ENCODE results near the gene GOSR2.

The GOSR2 gene

GRCh38 chr17:46922804-46923635 is at the start of gene GOSR2:
Gene GOSR2 (plus strand): TSS chr17:46923160. CDS start chr17:46923193, 33 bp downstream.
- DNase-seq = peak; percentile 94

GRCh38 chr17:46873941-46874645 is 48.9 kb upstream of the GOSR2 start:
- no peak for DNase-seq

GRCh38 chr17:46874906-46875305 is 48.1 kb upstream of the GOSR2 start:
- no peak for DNase-seq

GRCh38 chr17:46875849-46876352 is 47.1 kb upstream of the GOSR2 start:
- no peak for DNase-seq

- no peak for DNase-seq
These were observed 46.5 kb upstream of the GOSR2 start for GRCh38 chr17:46876353-46876887.

DNA sequence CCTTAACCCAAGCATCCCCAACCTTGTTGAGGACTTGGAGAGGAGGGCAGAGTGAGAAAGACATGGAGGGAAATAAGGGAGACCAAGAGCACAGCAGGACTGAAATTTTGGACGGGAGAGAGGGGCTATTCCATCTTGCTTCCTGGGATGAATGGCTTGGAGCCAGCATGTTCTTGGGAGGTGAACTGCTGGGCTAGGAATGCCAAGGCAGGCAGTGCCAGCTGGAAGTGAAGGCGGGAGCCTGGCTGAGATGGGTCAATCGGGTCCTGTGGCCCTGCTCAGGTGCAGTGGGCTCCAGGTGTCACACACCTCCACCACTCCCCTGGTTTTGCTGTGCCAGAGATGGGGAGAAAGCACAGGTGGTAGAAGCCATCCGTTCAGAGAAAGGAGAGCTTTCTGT is 46.0 kb upstream of the GOSR2 start:
- DNase-seq = no peak

DNA sequence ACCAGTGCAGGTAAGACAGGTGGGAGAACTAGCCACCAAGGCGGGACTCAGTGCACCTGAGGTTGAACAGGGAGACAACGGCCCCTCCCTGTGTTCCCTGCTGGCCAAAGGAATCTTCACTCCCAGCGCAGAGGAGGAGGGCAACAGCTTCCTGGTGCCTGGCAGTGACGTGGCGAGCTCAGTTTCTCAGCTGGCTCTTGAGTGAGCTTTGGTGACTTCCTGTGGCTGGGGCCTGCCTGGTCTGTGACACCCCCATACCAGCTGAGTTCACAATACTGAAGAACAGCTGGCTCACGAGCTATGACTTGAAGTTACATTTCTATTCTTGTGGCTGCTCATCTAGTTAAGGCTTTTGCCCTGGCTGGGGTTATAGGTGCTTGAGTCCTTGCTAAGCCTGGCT is 45.5 kb upstream of the GOSR2 start:
- peak; percentile 16 for DNase-seq

GRCh38 chr17:46878055-46878454 is 44.9 kb upstream of the GOSR2 start:
- peak; percentile 66 for DNase-seq

DNA sequence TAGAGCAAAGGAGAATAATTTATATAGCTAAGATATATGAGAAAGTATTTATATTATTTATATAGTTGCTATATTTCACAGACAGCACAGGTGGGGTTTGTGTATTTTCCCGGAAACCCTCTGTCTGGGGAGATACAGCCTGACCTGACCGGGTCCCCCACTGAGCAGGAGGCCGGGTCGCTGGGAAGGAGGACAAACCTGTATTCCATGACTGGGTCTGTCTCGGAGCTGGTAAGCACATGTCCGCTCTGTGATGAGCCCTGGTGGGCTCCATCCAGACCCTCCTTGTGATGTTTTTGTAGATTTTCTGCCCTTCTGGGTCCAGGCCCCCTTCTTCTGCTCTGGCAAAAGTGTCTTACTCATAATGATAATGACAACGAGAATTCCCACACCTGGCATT is 43.9 kb upstream of the GOSR2 start:
- DNase-seq = no peak

- DNase-seq = no peak
These were observed 41.9 kb upstream of the GOSR2 start for GRCh38 chr17:46881015-46881414.

GRCh38 chr17:46882666-46883065 is 40.3 kb upstream of the GOSR2 start:
- DNase-seq = no peak

GRCh38 chr17:46883871-46884520 is 39.0 kb upstream of the GOSR2 start:
- no peak for DNase-seq

DNA sequence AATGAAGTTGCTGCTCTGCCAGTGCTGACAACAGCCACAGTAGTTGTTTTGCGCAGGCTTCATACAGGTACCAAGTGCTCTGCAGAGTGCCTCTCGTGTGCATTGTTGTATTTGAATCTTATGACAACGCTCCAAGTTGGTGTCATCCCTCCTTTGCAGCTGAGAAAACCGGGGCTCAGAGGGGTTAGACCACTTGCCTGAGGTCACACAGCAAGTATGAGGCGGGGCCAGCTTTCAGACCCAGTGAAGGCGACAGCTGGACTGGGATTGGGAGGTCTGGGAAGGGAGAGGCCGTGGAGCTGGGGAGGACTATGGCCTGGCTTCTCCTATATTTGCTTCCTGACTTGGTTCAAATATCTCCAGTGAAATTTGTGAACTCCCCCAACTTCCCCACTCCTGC is 38.4 kb upstream of the GOSR2 start:
- no peak for DNase-seq

DNA sequence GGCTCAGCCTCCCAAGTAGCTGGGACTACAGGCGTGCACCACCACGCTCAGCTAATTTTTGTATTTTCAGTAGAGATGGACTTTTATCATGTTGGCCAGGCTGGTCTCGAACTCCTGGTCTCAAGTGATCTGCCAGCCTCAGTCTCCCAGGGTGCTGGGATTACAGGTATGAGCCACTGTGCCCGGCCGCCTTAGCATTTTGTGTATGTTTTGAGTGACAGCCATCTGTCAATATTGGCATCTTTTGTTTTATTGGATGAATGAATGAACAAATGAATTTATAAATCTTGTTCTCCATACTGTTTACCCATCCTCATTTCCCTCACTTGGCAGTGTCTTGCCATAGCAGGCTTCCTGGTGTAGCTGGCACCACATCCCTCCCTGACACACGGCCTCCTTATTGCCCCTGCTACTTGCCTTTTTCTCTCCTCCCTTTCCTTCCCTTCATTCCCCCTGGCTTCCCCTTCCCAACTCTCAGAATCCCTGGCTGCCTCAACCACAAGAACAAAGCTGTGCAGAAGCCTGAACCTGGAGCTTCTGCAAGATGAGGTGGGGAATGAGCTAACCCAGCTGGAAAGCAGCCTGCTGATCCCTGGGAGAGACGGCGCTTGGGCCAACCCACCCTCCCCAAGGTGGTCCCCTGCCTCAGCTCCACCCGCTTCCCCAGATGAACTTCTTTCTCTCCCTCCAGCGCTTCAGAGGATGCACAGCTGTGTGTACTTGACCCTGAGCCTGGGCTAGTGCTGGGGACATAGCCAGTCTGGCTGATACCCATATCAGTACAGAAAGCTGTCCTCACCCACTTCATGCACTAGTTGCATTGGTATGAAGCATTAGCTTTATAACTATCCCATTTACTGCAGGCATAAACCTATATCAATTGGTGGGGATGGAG is 37.3 kb upstream of the GOSR2 start:
- no peak for DNase-seq

GRCh38 chr17:46886310-46886663 is 36.7 kb upstream of the GOSR2 start:
- DNase-seq = no peak

GRCh38 chr17:46887717-46888116 is 35.2 kb upstream of the GOSR2 start:
- no peak for DNase-seq

DNA sequence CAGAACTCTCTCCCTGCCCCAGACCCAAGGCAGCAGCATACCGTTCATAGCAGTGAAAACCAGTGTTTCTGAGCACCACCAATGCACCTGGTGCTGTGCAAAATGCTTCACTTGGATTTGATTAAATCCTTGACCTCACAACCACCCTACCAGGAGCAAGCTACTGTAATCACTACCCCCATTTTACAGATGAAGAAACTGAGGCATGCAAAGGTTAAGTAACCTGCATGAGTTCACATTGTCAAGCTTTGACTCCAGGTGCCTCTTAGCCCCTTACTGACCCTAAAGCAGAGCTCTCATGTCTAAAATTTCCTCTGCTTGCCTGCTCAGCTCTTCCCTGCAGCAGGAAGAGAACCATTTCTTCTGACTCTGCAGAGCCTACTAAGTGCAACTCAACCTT is 34.2 kb upstream of the GOSR2 start:
- DNase-seq = no peak

DNA sequence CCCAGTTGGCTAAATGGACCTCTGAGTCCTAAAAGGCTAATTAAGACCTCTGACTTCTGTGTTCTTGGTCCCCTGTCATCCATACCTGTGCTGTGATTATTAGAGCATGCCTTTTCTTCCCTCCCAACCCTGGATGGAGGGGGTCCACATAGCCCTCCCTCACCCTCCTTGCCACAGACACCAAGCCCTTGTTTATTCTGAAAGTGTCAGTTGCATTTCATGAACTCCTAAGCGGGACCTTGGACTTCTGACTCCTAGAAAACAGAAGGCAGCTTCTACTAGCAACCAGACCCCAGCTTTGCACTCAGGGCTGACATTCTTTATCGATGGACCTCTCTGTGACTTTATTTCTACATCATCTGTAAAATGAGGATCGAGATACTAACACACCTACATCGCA is 33.4 kb upstream of the GOSR2 start:
- DNase-seq = no peak

DNA sequence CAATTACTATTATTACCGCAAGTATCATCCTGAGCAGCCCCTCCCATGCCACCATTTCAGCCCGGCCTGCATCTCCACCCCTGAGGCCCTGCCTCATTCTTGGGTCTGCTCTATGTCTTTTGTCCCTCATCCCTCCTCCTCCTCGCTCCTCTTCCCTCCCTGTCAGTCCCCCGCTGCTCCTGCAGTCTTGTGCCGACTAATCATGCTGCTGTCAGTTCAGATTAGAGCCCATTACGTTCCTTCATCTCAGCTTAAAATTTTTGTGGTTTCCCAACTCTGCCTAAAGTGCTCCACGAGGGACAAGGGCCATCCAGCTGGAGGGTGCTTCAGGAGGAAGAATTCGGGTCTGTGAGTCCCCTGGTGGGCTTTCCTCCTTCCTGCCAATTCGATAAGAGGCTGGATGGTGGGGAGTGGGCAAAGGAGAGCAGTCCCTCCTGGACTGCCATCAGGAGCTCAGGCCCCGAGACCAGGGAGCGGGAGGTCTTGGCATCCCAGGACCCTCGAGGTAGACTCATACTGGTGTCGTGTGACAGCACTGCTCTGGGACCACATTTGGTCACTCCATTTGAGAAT is 32.9 kb upstream of the GOSR2 start:
- DNase-seq = no peak

DNA sequence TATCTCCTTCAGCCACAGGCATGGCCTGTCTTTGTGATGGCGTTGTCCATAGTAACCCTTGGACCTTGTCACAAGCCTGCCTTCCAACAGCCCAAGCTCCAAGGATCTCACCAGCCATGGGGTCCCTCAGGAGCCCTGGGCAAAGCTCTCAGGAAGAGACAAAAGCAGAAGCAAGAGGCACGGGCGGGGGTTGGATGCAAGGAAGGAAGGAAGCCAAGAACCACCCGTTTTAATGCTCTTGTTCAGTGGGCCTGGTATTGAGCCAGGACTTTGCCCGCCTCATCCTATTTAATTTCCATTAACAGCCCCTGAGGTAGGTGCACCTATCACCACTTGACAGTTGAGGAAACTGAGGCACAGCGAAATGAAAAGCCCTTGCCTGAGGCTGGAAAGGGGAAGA is 32.3 kb upstream of the GOSR2 start:
- no peak for DNase-seq

- no peak for DNase-seq
These were observed 30.7 kb upstream of the GOSR2 start for GRCh38 chr17:46892192-46892703.

DNA sequence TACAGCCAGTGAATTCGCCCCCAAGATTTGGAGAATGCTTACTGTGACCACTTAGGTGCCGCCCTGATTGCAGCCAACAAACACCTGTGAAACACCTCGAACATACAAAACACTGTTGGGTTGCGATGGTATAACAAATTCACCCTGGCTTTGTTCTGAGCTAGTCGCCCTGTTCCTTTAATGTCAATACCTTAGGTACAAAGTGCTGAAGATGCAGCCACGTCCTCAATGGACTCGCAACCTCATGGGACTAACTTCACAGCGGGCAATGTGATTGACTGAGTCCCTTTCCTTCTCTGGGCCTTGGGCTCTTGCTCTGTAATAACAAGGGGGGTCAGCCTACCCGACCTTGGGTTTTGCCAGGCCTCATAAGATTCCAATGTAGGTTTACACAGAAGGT is 28.9 kb upstream of the GOSR2 start:
- no peak for DNase-seq
